Hepatic stellate cell (primary cell): ENCODE data around the gene AATF.

Experiments used
- DNase-seq: peaks from one replicate; pipeline ENCODE4 v3.0.0; 2011; ENCODE audit warnings: low spot score

Gene AATF

GRCh38 chr17:37082985-37083384, 134.2 kb downstream of the AATF start:
- DNase-seq: no peak

DNA sequence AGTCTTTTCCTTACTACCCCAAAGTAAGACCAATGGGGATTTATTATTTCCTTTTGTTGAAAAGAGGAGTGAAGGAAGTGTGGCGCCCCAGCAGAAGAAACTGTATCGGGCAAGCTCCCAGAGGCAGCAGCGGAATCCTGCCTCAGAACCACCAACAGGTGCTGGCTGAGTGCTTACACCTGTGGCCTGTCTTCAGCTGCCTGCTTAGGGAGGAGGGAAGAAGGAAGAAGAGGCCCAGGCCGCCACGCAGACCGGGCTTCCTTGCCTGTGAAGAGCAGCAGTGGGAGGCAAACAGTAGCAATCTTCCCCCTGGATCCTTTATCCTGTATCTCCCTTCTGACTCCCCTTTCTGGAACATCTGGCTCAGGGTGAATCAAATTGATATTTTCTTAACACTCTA, 134.7 kb downstream of the AATF start:
- no peak for DNase-seq

DNA sequence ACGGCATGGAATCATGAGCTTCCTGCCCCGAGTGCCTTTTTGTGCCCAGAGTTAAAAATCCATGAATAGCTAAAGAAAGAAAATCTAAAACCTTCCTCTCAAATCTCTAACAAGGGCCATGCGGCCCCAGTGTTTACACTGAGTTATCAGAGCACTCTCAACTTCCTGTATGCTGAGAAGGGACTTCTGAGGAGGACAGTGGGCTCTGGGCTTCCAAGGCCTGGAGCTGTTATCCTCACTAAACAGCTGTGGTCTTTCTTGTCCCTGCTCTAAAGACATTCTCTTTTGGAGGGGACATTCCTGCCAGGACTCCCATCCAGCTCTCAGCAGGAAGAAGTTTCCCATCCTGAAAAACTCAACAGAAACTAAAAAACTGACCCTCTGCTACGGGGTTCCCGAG, 135.6 kb downstream of the AATF start:
- no peak for DNase-seq

DNA sequence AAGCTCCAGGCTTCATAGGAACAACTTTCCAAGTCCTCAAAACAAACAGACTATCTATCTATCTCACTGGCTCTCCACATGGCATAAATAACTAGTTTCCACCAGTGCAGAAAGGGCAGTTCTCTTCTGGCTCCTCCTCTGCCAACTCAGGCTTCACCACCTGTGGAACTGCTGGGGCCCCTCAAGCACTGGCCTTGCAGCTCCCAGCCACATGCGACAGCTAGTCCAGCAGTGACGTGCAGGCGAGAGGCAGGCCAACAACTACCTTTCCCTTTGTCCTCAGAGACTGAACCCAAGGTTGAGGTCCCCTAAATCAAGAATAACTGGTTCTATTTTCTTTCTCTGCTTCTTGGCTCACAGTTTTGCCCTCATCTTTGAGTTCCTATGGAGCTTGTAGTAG, 137.6 kb downstream of the AATF start:
- no peak for DNase-seq

DNA sequence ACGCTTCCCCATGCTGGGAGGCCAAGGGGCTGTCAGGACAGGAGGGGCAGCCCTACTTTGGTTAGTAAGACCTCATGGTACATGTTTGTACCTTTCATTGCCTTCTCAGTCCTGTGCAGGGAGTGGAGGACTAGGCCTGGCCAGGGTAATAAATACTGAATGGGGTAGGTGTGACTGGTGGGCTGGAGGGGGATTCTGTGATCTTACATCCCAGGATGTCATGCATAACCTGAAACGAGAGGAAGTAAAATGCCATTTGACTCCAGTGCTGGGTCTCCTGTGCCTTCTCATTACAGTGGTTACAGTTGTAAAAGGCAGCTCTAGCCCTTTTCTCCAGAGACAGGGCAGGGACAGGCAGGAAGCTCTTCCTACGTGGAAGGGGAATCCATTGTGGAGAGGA, 138.2 kb downstream of the AATF start:
- no peak for DNase-seq

DNA sequence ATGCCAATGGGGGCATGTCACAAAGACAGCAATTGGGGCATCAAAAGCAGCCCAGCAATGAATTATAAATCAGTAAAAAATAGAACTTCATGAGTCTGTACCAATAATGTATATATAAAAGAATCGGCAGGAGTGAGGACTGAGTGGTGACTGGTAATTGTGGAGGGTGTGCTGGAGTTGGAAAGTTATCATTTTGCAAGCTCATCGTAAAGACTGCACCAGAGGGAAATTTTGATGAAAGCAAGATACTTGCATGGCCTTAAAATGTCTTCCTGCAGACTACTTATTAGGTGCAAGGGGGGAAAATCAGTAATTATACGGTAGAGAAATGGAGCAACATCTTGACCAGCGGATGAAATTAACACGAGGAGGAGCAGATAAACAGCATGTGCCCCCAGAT, 138.9 kb downstream of the AATF start:
- DNase-seq: no peak

GRCh38 chr17:37088459-37088858, 139.7 kb downstream of the AATF start:
- DNase-seq: no peak

DNA sequence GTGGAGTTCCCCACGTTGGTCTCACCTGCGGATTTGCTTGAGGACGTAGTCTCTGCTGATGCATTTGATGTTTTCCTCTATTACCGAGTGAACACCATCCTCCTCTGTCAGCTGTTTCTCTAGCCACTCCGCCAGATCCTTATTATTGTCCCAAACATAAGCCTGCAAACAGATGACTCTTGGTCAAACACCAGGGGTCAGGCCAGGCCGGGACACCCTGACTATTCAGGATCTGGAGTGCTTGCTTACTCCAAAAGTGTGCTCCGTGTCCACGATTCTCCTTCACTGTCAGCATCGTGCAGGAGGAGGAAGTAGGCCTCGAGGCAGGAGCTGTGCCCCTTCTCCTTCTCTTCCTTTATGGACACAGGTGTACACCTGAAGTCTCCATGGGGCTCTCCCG, 140.2 kb downstream of the AATF start:
- no peak for DNase-seq

DNA sequence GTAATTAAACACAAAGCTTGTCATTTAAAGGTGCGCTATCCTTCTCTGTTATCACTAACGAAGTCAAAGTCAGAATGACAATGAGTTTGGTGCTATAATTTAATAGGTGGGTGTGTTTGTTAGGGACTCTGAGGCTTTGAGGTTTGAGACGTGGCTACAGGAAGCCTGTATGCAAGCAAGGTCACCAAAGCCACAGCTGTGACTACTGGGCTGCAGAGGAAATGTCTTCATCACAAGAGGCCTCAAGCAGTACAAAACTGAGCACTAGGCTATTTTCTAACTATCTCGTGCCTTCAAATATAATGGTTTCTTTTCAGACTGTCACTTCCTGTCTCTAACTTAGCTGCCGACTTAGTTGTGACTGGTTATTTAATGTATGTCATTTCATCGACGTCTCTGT, 141.2 kb downstream of the AATF start:
- no peak for DNase-seq

GRCh38 chr17:37090941-37091340, 142.2 kb downstream of the AATF start:
- no peak for DNase-seq

GRCh38 chr17:37092071-37092470, 143.3 kb downstream of the AATF start:
- no peak for DNase-seq

- DNase-seq: no peak
These were observed 143.9 kb downstream of the AATF start for GRCh38 chr17:37092701-37093100.

DNA sequence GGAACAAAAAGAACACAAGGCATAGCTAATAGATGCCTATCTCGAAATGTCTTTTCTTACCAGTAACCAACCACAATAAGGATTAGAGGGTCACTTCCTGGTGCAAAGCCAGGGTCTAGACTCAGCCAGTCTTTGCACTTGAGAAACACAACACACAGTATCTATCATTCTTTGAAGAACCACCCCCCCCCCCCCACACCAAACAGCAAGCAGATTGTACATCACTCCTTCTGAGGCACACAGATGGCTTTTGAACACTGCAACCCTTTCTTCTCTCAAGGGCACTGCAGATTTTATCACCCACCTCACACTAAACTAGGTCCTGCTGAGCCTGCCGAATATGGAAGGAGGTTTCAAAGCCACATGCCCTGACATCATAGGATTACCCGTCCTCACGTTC, 145.6 kb downstream of the AATF start:
- no peak for DNase-seq

- no peak for DNase-seq
These were observed 147.3 kb downstream of the AATF start for GRCh38 chr17:37096071-37096470.

DNA sequence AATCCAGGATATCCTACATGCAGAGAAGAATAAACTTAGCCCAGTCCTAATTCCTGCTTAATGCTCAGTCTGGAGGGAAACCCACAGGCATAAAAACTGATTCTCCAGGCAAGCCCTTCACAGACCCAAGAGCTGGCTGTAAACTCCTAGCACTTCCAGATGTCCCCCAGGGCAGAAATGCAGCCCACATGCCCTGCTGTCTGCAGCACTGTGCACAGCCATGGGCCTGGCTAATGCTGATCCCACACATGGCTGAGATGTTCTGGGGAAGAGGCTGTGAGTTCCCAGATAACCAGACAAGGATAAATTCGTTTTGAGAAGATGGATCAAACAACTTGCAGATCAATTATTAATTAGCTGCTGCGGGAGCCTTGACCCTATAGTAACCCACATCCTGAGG, 148.4 kb downstream of the AATF start:
- no peak for DNase-seq

DNA sequence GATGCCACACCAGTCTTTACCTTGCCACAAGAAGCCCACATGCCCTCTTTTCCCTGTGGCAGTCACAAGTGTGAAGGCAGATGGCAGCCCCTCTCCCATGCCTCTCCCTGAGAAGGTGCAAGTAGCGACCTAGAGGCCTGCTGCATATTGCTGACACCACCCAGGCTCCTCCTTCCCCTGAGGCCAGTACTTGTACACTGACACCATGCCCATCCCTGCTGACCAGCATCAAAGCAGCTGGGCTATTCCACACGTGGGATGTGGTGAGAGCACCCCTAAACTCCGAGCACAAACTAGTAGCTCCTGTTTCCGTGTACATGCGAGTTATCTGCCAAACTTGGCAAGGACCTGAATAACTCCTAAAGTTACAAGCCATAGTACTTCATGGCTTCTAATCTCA, 149.4 kb downstream of the AATF start:
- DNase-seq: no peak

- no peak for DNase-seq
These were observed 150.3 kb downstream of the AATF start for GRCh38 chr17:37098910-37099664.

- DNase-seq: no peak
These were observed 151.5 kb downstream of the AATF start for GRCh38 chr17:37100231-37100630.

- DNase-seq: no peak
These were observed 152.6 kb downstream of the AATF start for GRCh38 chr17:37101306-37101705.

DNA sequence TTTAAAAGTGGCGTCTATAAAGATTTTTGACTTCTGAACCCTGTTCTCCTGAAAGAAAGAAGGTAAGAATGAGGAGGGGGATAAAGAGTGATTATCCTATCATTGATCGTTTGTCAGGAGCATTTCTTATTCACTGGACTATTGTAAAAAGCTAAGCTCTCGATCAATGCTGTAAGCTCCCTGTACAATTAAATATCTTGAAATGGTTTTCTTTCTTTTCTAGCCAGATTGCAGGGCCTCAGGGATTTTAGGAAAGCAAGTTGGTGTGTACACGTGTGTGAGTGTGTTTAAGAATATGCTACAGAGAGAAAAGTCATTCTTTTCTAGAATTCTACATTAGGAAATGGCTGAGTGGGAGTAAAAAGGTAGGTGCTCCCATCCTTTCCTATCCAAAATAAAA, 154.5 kb downstream of the AATF start:
- DNase-seq: no peak

GRCh38 chr17:37106049-37106448, 157.3 kb downstream of the AATF start:
- no peak for DNase-seq
